GM19023 (cell line): ENCODE results near the gene NBPF20.
"Not testable (repeated sequence)": the region's sequence is repeated elsewhere in the genome, so short reads cannot be mapped to it uniquely, and the experiment has no call there.

Source experiments
- ATAC-seq: cut with Tn5 transposase; IDR thresholded peaks from one replicate; pipeline ENCODE4 v1.9.1; 2021; ENCODE audit warnings: mild to moderate bottlenecking, moderate library complexity; ENCODE audit not compliant: unreplicated experiment

NBPF20 gene

GRCh38 chr1:145425436-145426029 lies at the start of gene NBPF20:
NBPF20 (minus strand) TSS chr1:145425603; CDS start chr1:145405272, 20,331 bp downstream.
- ATAC-seq = peak; percentile 95

- ATAC-seq = not testable (repeated sequence)
Measured at GRCh38 chr1:145474837-145475368, 49.5 kb upstream of the NBPF20 start.

GRCh38 chr1:145472731-145473130 lies 47.3 kb upstream of the NBPF20 start:
- ATAC-seq = not testable (repeated sequence)

GRCh38 chr1:145471365-145471764 lies 46.0 kb upstream of the NBPF20 start:
- ATAC-seq = not testable (repeated sequence)

- ATAC-seq = peak; percentile 85
Measured at GRCh38 chr1:145465405-145466144, 40.2 kb upstream of the NBPF20 start.

GRCh38 chr1:145464708-145465336 lies 39.4 kb upstream of the NBPF20 start:
- not testable (repeated sequence) for ATAC-seq

GRCh38 chr1:145464017-145464416 lies 38.6 kb upstream of the NBPF20 start:
- not testable (repeated sequence) for ATAC-seq

- ATAC-seq = not testable (repeated sequence)
Measured at GRCh38 chr1:145460684-145461083, 35.3 kb upstream of the NBPF20 start.

- not testable (repeated sequence) for ATAC-seq
Measured at GRCh38 chr1:145460048-145460447, 34.6 kb upstream of the NBPF20 start.

- ATAC-seq = not testable (repeated sequence)
Measured at GRCh38 chr1:145459591-145459990, 34.2 kb upstream of the NBPF20 start.

GRCh38 chr1:145459063-145459462 lies 33.7 kb upstream of the NBPF20 start:
- not testable (repeated sequence) for ATAC-seq

GRCh38 chr1:145454824-145455177 lies 29.4 kb upstream of the NBPF20 start:
- not testable (repeated sequence) for ATAC-seq

- ATAC-seq = not testable (repeated sequence)
Measured at GRCh38 chr1:145453873-145454823, 28.7 kb upstream of the NBPF20 start.

- not testable (repeated sequence) for ATAC-seq
Measured at GRCh38 chr1:145452506-145452905, 27.1 kb upstream of the NBPF20 start.

- not testable (repeated sequence) for ATAC-seq
Measured at GRCh38 chr1:145451914-145452313, 26.5 kb upstream of the NBPF20 start.

GRCh38 chr1:145445219-145445618 lies 19.8 kb upstream of the NBPF20 start:
- ATAC-seq = not testable (repeated sequence)

GRCh38 chr1:145442340-145442739 lies 16.9 kb upstream of the NBPF20 start:
- ATAC-seq = not testable (repeated sequence)

GRCh38 chr1:145431363-145432256 lies 6.2 kb upstream of the NBPF20 start:
- not testable (repeated sequence) for ATAC-seq

GRCh38 chr1:145430830-145431229 lies 5.4 kb upstream of the NBPF20 start:
- ATAC-seq = not testable (repeated sequence)
